Fibroblast of lung (primary cell): Measurements from ENCODE around the gene HIGD2A. TPM values are rescaled to one million over a fixed set of nuclear protein-coding genes. Genes with fewer than 3 reads are reported as not detected.
A peak's percentile ranks its signal among the peaks of the same experiment; 100 is the strongest.

ENCODE experiments used
- DNase-seq, 2 donors: peaks; one replicate each; pipeline versions ENCODE4 v3.0.0 to v3.0.0-alpha.2; 2010; ENCODE audit warnings: low read depth in 2 of 2
- H2AFZ ChIP-seq: 2 replicates; pipeline ENCODE4 v1.5.1; 2012; ENCODE audit warnings: low read length, control low read depth, inconsistent platforms
- H3K27ac ChIP-seq: 2 replicates; pipeline ENCODE4 v1.5.1; 2011; ENCODE audit warnings: low read length, control low read depth; ENCODE audit not compliant: insufficient read depth
- H3K27me3 ChIP-seq: 2 replicates; pipeline ENCODE4 v1.5.1; 2011; ENCODE audit warnings: mild to moderate bottlenecking, low read length; ENCODE audit not compliant: control insufficient read depth, insufficient read depth
- H3K36me3 ChIP-seq: 2 replicates; pipeline ENCODE4 v1.5.1; 2011; ENCODE audit warnings: low read length; ENCODE audit not compliant: control insufficient read depth, insufficient read depth
- H3K4me1 ChIP-seq: 2 replicates; pipeline ENCODE4 v1.5.1; 2011; ENCODE audit warnings: low read length; ENCODE audit not compliant: control insufficient read depth, insufficient read depth; ENCODE audit errors: extremely low read depth
- H3K4me2 ChIP-seq: 2 replicates; pipeline ENCODE4 v1.5.1; 2011; ENCODE audit warnings: low read length, control low read depth; ENCODE audit not compliant: insufficient read depth; ENCODE audit errors: extremely low read depth
- H3K4me3 ChIP-seq, 4 experiments: fragments of 200-600 bp in 1 of 4; sonication (generic) in 1 of 4; replicated peaks in 1 of 4; 2 replicates each; pipeline ENCODE4 v1.5.1; 2011 to 2016; ENCODE audit warnings: low read length in 4 of 4, low read depth in 3 of 4, mild to moderate bottlenecking in 3 of 4, control low read depth in 2 of 4, inconsistent platforms in 1 of 4, mixed read lengths in 1 of 4; ENCODE audit not compliant: insufficient read depth in 1 of 4; ENCODE audit errors: control extremely low read depth in 1 of 4
- H3K79me2 ChIP-seq: 2 replicates; pipeline ENCODE4 v1.5.1; 2012; ENCODE audit warnings: mild to moderate bottlenecking, low read length, inconsistent platforms; ENCODE audit not compliant: control insufficient read depth, insufficient read depth
- H3K9ac ChIP-seq: 2 replicates; pipeline ENCODE4 v1.5.1; 2011; ENCODE audit warnings: mild to moderate bottlenecking, low read length, control low read depth; ENCODE audit not compliant: insufficient read depth
- H3K9me3 ChIP-seq: 2 replicates; pipeline ENCODE4 v1.5.1; 2012; ENCODE audit warnings: low read depth, low read length; ENCODE audit not compliant: control insufficient read depth, insufficient read depth
- H4K20me1 ChIP-seq: 2 replicates; pipeline ENCODE4 v1.5.1; 2011; ENCODE audit warnings: low read length; ENCODE audit not compliant: control insufficient read depth, insufficient read depth; ENCODE audit errors: extremely low read depth
- CTCF ChIP-seq, 2 donors: IDR thresholded peaks in 1 of 2; conservative IDR thresholded peaks in 1 of 2; 1 replicate in 1 of 2; 2 replicates in 1 of 2; pipeline ENCODE4 v1.5.1; 2011 to 2012; ENCODE audit warnings: low read length in 2 of 2, control low read depth in 1 of 2, inconsistent platforms in 1 of 2, low read depth in 1 of 2, mild to moderate bottlenecking in 1 of 2
- EZH2 ChIP-seq: IDR thresholded peaks from 2 replicates; pipeline ENCODE4 v1.5.1; 2012; ENCODE audit warnings: low read length, control low read depth, mild to moderate bottlenecking; ENCODE audit errors: missing control alignments
- polyA plus RNA-seq, 2 donors: library from polyadenylated mRNA; depleted of rRNA in 1 of 2; stranded (reverse) in 1 of 2; unstranded in 1 of 2; fragments of >200 nt; gene quantifications; 2 replicates each; pipeline ENCODE4 v1.2.1, GENCODE V29; 2011 to 2012; ENCODE audit warnings: missing spikeins in 1 of 2
- total RNA-seq: library from RNA; depleted of rRNA; stranded (reverse); fragments of >200 nt; gene quantifications from 2 replicates; pipeline ENCODE4 v1.2.1, GENCODE V29; 2014

The HIGD2A gene
- total and polyA plus RNA-seq, 2 donors (not counting 1 experiment from before 2014, with no cell fraction given): 54.7 to 77.6 TPM

- Histone ChIP-seq H3K4me2 (peak within 1 kb of the TSS; percentile 92), H3K27ac (peak within 1 kb of the TSS; percentile 57), H3K9ac (peak within 1 kb of the TSS; percentile 82), H3K27me3 (no peaks in the 10 kb centered on the region), H3K4me1 (peaks cover 2% of the 10 kb centered on the region), H4K20me1 (no peaks in the 10 kb centered on the region), H3K9me3 (no peaks in the 10 kb centered on the region), H2AFZ (peak within 1 kb of the TSS; percentile 89), H3K79me2 (peaks cover 9% of the 10 kb centered on the region), H3K36me3 (no peaks in the 10 kb centered on the region), H3K4me3 (peak within 1 kb of the TSS; percentile 55 to 74 (median 69))
- TF ChIP-seq CTCF (conservative IDR thresholded peaks at IDR 0.05 in 1 of 2, IDR thresholded peaks at IDR 0.05 in 1 of 2; ENCODE audit: low read depth in 1 of 2, low read length in 2 of 2) (no peak), EZH2 (no peak)
- DNase-seq: peak; percentile 47 to 72
Measured at GRCh38 chr5:176365351-176366231, 23.0 kb upstream of the HIGD2A start, which contains the start of gene ARL10. TSS of gene ARL10 (plus strand) at chr5:176365487. CDS start at chr5:176365564, 77 bp downstream.

GRCh38 chr5:176366232-176366894 lies 22.2 kb upstream of the HIGD2A start:
- Histone ChIP-seq H4K20me1 (no peaks in the 10 kb centered on the region), H2AFZ (peak overlapping the region; percentile 87), H3K4me1 (peaks cover 2% of the 10 kb centered on the region), H3K4me3 (peak overlapping the region; percentile 48 to 74 (median 69)), H3K79me2 (peaks cover 2% of the 10 kb centered on the region), H3K4me2 (peak overlapping the region; percentile 92), H3K36me3 (no peaks in the 10 kb centered on the region), H3K9me3 (no peaks in the 10 kb centered on the region), H3K27me3 (no peaks in the 10 kb centered on the region), H3K9ac (peak overlapping the region; percentile 82), H3K27ac (peak overlapping the region; percentile 57)
- TF ChIP-seq CTCF (conservative IDR thresholded peaks at IDR 0.05 in 1 of 2, IDR thresholded peaks at IDR 0.05 in 1 of 2; ENCODE audit: low read depth in 1 of 2, low read length in 2 of 2) (no peak), EZH2 (no peak)
- no peak for DNase-seq

GRCh38 chr5:176368726-176369125 lies 19.8 kb upstream of the HIGD2A start:
- Histone ChIP-seq H3K9ac (no peak overlapping the region), H3K27me3 (no peaks in the 10 kb centered on the region)

More at GRCh38 chr5:176368726-176369125, 19.8 kb upstream of the HIGD2A start:
- no peaks in the 10 kb centered on the region for H4K20me1 ChIP-seq
- no peak overlapping the region for H3K4me3 ChIP-seq
- no peak overlapping the region for H2AFZ ChIP-seq
- H3K4me1 ChIP-seq: peaks cover 2% of the 10 kb centered on the region
- no peak for TF ChIP-seq EZH2
- TF ChIP-seq CTCF (conservative IDR thresholded peaks at IDR 0.05 in 1 of 2, IDR thresholded peaks at IDR 0.05 in 1 of 2; ENCODE audit: low read depth in 1 of 2, low read length in 2 of 2): no peak
- H3K79me2 ChIP-seq: no peaks in the 10 kb centered on the region
- H3K9me3 ChIP-seq: no peaks in the 10 kb centered on the region
- H3K27ac ChIP-seq: no peak overlapping the region
- H3K36me3 ChIP-seq: peaks cover 3% of the 10 kb centered on the region
- DNase-seq: no peak
- H3K4me2 ChIP-seq: no peak overlapping the region
